Parathyroid adenoma (tissue), 2 donors: ENCODE results near the gene TMEM31.

ENCODE experiments used
- H2AFZ ChIP-seq: fragments of 300-600 bp; sonication (generic); one replicate; pipeline ENCODE4 v1.7.0; 2017; ENCODE audit warnings: antibody characterized with exemption, mild to moderate bottlenecking
- H3K27ac ChIP-seq: fragments of 300-600 bp; sonication (generic); one replicate; pipeline ENCODE4 v1.7.0; 2017
- H3K27me3 ChIP-seq: fragments of 300-600 bp; sonication (generic); one replicate; pipeline ENCODE4 v1.7.0; 2017; ENCODE audit warnings: low read length; ENCODE audit not compliant: control insufficient read depth, insufficient read depth
- H3K36me3 ChIP-seq: fragments of 300-600 bp; sonication (generic); one replicate; pipeline ENCODE4 v1.7.0; 2017; ENCODE audit warnings: low read length; ENCODE audit not compliant: control insufficient read depth, insufficient read depth
- H3K4me1 ChIP-seq: fragments of 300-600 bp; sonication (generic); one replicate; pipeline ENCODE4 v1.7.0; 2017; ENCODE audit warnings: control low read depth
- H3K4me2 ChIP-seq: fragments of 300-600 bp; sonication (generic); one replicate; pipeline ENCODE4 v1.7.0; 2017; ENCODE audit warnings: low read length
- H3K4me3 ChIP-seq: fragments of 300-600 bp; sonication (generic); one replicate; pipeline ENCODE4 v1.7.0; 2017; ENCODE audit warnings: low read depth, low read length
- H3K79me2 ChIP-seq: fragments of 300-600 bp; sonication (generic); one replicate; pipeline ENCODE4 v1.7.0; 2017; ENCODE audit warnings: control low read depth
- H3K9ac ChIP-seq: fragments of 300-600 bp; sonication (generic); one replicate; pipeline ENCODE4 v1.7.0; 2017; ENCODE audit warnings: mild to moderate bottlenecking
- H3K9me3 ChIP-seq: fragments of 300-600 bp; sonication (generic); one replicate; pipeline ENCODE4 v1.7.0; 2017; ENCODE audit warnings: low read length; ENCODE audit not compliant: control insufficient read depth
- CTCF ChIP-seq: fragments of 300-600 bp; sonication (generic); IDR thresholded peaks from one replicate; pipeline ENCODE4 v1.7.0; 2017; ENCODE audit warnings: antibody characterized with exemption, mild to moderate bottlenecking
- donor health status: primary hyperparathyroidism.

TMEM31 gene

GRCh38 chrX:103691059-103691458 is 19.6 kb upstream of the TMEM31 start:
- Histone ChIP-seq H3K27me3 (no peaks in the 10 kb centered on the region), H3K4me3 (no peak overlapping the region), H3K79me2 (no peaks in the 10 kb centered on the region), H3K4me2 (no peak overlapping the region), H3K9me3 (no peaks in the 10 kb centered on the region), H3K27ac (no peak overlapping the region), H3K4me1 (no peaks in the 10 kb centered on the region), H2AFZ (no peak overlapping the region), H3K36me3 (no peaks in the 10 kb centered on the region), H3K9ac (no peak overlapping the region)
- no peak for TF ChIP-seq CTCF

DNA sequence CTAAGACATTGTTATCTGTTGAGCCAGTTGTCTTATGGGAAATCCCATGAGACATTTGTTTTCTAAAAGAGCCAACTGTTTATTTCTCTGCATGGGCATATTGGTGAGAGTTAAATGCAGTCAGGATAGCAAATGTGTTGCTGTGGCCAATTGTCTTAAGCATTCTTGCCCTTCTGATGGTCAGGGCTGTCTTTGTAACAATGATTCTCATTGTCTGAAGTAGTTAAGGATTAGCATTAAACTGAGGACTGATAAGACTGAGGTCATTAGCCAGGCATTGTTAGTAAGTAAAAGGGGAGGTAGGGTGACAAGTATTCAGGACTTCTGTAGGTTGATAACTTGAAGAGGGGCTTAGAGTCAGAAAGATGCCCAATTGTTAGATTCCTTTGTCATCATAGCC is 13.0 kb upstream of the TMEM31 start:
- H3K27me3 ChIP-seq, result no peaks in the 10 kb centered on the region

GRCh38 chrX:103699243-103699642 is 11.5 kb upstream of the TMEM31 start:
- Histone ChIP-seq H2AFZ (no peak overlapping the region), H3K9me3 (no peaks in the 10 kb centered on the region), H3K9ac (no peak overlapping the region), H3K79me2 (no peaks in the 10 kb centered on the region), H3K4me2 (no peak overlapping the region), H3K4me1 (peaks cover 2% of the 10 kb centered on the region), H3K27me3 (no peaks in the 10 kb centered on the region), H3K36me3 (no peaks in the 10 kb centered on the region), H3K27ac (peak overlapping the region; percentile 47), H3K4me3 (no peak overlapping the region)
- TF ChIP-seq CTCF, result no peak

More for the DNA sequence above, 13.0 kb upstream of the TMEM31 start:
- Histone ChIP-seq H3K4me2 (no peak overlapping the region), H3K9ac (no peak overlapping the region), H3K9me3 (no peaks in the 10 kb centered on the region), H3K27ac (no peak overlapping the region), H3K36me3 (no peaks in the 10 kb centered on the region), H3K4me1 (peaks cover 2% of the 10 kb centered on the region), H2AFZ (no peak overlapping the region), H3K79me2 (no peaks in the 10 kb centered on the region), H3K4me3 (no peak overlapping the region)
- TF ChIP-seq CTCF, result no peak

DNA sequence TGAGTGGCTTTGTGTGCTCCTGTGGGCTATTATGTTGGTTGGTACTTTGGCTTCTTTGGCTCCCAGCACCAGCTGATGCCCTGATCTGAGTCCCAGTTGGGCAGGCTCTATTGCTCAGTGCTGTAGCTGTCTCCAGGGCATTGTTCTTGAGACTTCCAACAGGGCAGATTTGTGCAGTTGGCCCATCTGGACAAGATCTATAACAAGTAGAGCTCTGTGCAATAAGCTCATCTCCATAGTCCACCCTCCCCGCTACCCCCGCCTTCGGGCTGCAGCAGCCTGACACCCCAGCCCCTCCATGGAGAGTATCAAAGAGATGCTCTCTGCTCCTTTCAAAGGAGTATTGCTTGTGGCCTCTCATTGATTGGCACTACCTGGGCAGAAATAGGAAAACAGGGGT is 5.8 kb upstream of the TMEM31 start:
- Histone ChIP-seq H3K9ac (no peak overlapping the region), H2AFZ (no peak overlapping the region), H3K4me3 (no peak overlapping the region), H3K36me3 (no peaks in the 10 kb centered on the region), H3K27ac (no peak overlapping the region), H3K4me1 (peaks cover 4% of the 10 kb centered on the region), H3K4me2 (no peak overlapping the region), H3K9me3 (no peaks in the 10 kb centered on the region), H3K79me2 (no peaks in the 10 kb centered on the region), H3K27me3 (no peaks in the 10 kb centered on the region)
- no peak for TF ChIP-seq CTCF

DNA sequence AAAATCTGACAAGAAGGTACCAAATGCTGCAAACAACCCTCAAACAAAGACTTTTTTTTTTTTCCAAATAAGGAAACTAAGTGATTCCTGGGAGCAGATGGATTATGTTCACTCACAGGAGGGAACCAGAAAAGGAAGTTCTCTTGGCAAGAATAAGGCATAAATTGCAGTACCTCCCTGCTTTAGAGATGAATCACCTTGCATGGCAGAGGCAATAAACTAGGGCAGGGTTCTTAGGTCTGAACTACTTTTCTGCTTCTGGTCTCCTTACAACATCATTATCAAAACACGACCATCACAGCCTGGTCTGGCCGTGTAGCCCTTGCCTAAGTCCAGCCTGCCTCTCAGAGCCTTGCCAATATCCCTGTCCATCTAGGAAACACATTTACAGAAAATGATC is 6.3 kb downstream of the TMEM31 start:
- Histone ChIP-seq H3K9me3 (no peaks in the 10 kb centered on the region), H3K4me3 (no peak overlapping the region), H3K79me2 (no peaks in the 10 kb centered on the region), H3K27me3 (no peaks in the 10 kb centered on the region), H3K4me1 (peaks cover 14% of the 10 kb centered on the region), H3K27ac (peak overlapping the region; percentile 19), H3K4me2 (no peak overlapping the region), H3K36me3 (no peaks in the 10 kb centered on the region), H2AFZ (no peak overlapping the region), H3K9ac (no peak overlapping the region)
- TF ChIP-seq CTCF, result no peak
